GM23338 (cell line): ENCODE data around the gene ZNF664. TPM values are rescaled to one million over a fixed set of nuclear protein-coding genes. Genes with fewer than 3 reads are reported as not detected.

ENCODE experiments used
- ATAC-seq: fragments of 200-7000 bp; cut with Tn5 transposase; 3 replicates; pipeline ENCODE4 v1.9.1; 2020
- DNase-seq: peaks from one replicate; pipeline ENCODE4 v3.0.0-alpha.2; 2015; ENCODE audit warnings: low spot score
- H2AFZ ChIP-seq: fragments of 200-600 bp; sonication (generic); 2 replicates; pipeline ENCODE4 v1.8.0; 2016; ENCODE audit warnings: antibody characterized with exemption, mild to moderate bottlenecking, moderate library complexity
- H3F3A ChIP-seq: fragments of 200-600 bp; sonication (generic); replicated peaks from 2 replicates; pipeline ENCODE4 v1.8.0; 2017; ENCODE audit warnings: antibody characterized with exemption, mixed run types, low read depth
- H3K27ac ChIP-seq: fragments of 200-600 bp; sonication (generic); 2 replicates; pipeline ENCODE4 v1.6.1; 2016; ENCODE audit warnings: low read depth
- H3K27me3 ChIP-seq: fragments of 200-600 bp; sonication (generic); 2 replicates; pipeline ENCODE4 v1.8.0; 2016; ENCODE audit warnings: mild to moderate bottlenecking, mixed run types, moderate library complexity; ENCODE audit not compliant: insufficient read depth
- H3K36me3 ChIP-seq: fragments of 200-600 bp; sonication (generic); 2 replicates; pipeline ENCODE4 v1.8.0; 2016; ENCODE audit warnings: mild to moderate bottlenecking; ENCODE audit not compliant: insufficient read depth
- H3K4me1 ChIP-seq: fragments of 200-600 bp; sonication (generic); 2 replicates; pipeline ENCODE4 v1.8.0; 2016; ENCODE audit warnings: mild to moderate bottlenecking, moderate library complexity; ENCODE audit not compliant: insufficient read depth
- H3K4me2 ChIP-seq: fragments of 200-600 bp; sonication (generic); 2 replicates; pipeline ENCODE4 v1.7.1; 2017; ENCODE audit warnings: mixed run types
- H3K4me3 ChIP-seq: fragments of 200-600 bp; sonication (generic); 2 replicates; pipeline ENCODE4 v1.6.1; 2016; ENCODE audit warnings: mixed run types
- H3K79me2 ChIP-seq: fragments of 200-600 bp; sonication (generic); replicated peaks from 2 replicates; pipeline ENCODE4 v1.8.0; 2017; ENCODE audit warnings: mild to moderate bottlenecking; ENCODE audit not compliant: insufficient read depth
- H3K9me2 ChIP-seq: fragments of 200-600 bp; sonication (generic); 2 replicates; pipeline ENCODE4 v1.8.0; 2017; ENCODE audit not compliant: insufficient read depth
- H4K20me1 ChIP-seq: fragments of 200-600 bp; sonication (generic); replicated peaks from 2 replicates; pipeline ENCODE4 v1.8.0; 2017; ENCODE audit warnings: mild to moderate bottlenecking; ENCODE audit not compliant: insufficient read depth
- H3K27ac Mint-ChIP-seq: 2 replicates; pipeline ENCODE4 v1.8.0; 2020; ENCODE audit warnings: inconsistent platforms, mild to moderate bottlenecking, moderate library complexity, mixed read lengths
- H3K27me3 Mint-ChIP-seq: 3 replicates; pipeline ENCODE4 v1.8.0; 2022; ENCODE audit warnings: low read depth, mild to moderate bottlenecking, moderate library complexity, mixed read lengths, inconsistent platforms; ENCODE audit not compliant: insufficient read depth, poor library complexity
- H3K36me3 Mint-ChIP-seq: 3 replicates; pipeline ENCODE4 v1.8.0; 2021; ENCODE audit warnings: low read depth, mild to moderate bottlenecking, inconsistent platforms, moderate library complexity, mixed read lengths
- H3K4me1 Mint-ChIP-seq: 3 replicates; pipeline ENCODE4 v1.8.0; 2020; ENCODE audit warnings: mild to moderate bottlenecking, inconsistent platforms, mixed read lengths
- H3K4me3 Mint-ChIP-seq: 3 replicates; pipeline ENCODE4 v1.8.0; 2021; ENCODE audit warnings: moderate library complexity, mild to moderate bottlenecking, inconsistent platforms, mixed read lengths
- H3K9me3 Mint-ChIP-seq: 3 replicates; pipeline ENCODE4 v1.8.0; 2020; ENCODE audit warnings: moderate library complexity, mild to moderate bottlenecking, inconsistent platforms, mixed read lengths
- CREB1 ChIP-seq: fragments of 250-450 bp; sonication (Bioruptor Pico); IDR thresholded peaks from 2 replicates; pipeline ENCODE4 v1.5.0; 2020; ENCODE audit warnings: low read depth, mild to moderate bottlenecking, moderate library complexity
- EZH2 ChIP-seq: fragments of 200-600 bp; sonication (generic); IDR thresholded peaks from one replicate; pipeline ENCODE4 v1.8.0; 2017; ENCODE audit warnings: antibody characterized with exemption, mild to moderate bottlenecking, low read depth; ENCODE audit not compliant: unreplicated experiment
- EZH2phosphoT487 ChIP-seq: fragments of 200-600 bp; sonication (generic); IDR thresholded peaks from one replicate; pipeline ENCODE4 v1.8.1; 2018; ENCODE audit warnings: antibody characterized with exemption; ENCODE audit not compliant: unreplicated experiment
- JUNB ChIP-seq: IDR thresholded peaks from one replicate; pipeline ENCODE4 v1.6.1; 2016; ENCODE audit warnings: antibody characterized with exemption; ENCODE audit not compliant: unreplicated experiment
- NANOG ChIP-seq: IDR thresholded peaks from 2 replicates; pipeline ENCODE4 v1.6.1; 2016; ENCODE audit warnings: antibody characterized with exemption, borderline replicate concordance
- POLR2AphosphoS5 ChIP-seq: IDR thresholded peaks from 2 replicates; pipeline ENCODE4 v1.6.1; 2016; ENCODE audit warnings: antibody characterized with exemption, low read depth
- STAT1 ChIP-seq: IDR thresholded peaks from one replicate; pipeline ENCODE4 v1.6.1; 2016; ENCODE audit warnings: antibody characterized with exemption; ENCODE audit not compliant: unreplicated experiment
- ZNF114 ChIP-seq: fragments of 250-450 bp; sonication (Bioruptor Pico); IDR thresholded peaks from 2 replicates; pipeline ENCODE4 v1.5.0; 2020; ENCODE audit warnings: mild to moderate bottlenecking, moderate library complexity
- ZNF331 ChIP-seq: fragments of 250-450 bp; sonication (Bioruptor Pico); IDR thresholded peaks from 2 replicates; pipeline ENCODE4 v1.5.0; 2020; ENCODE audit warnings: low read depth, mild to moderate bottlenecking, moderate library complexity
- polyA plus RNA-seq: library from polyadenylated mRNA; unstranded; fragments of >200 nt; fragmentation: Nextera tagmentation; extraction: Ambion mirVana; gene quantifications from 2 replicates; pipeline ENCODE4 v1.2.1, GENCODE V29; 2016
- total RNA-seq: library from RNA; depleted of rRNA; stranded (reverse); fragments of >200 nt; shearing (Covaris generic); gene quantifications from 2 replicates; pipeline ENCODE4 v1.2.3, GENCODE V29; 2014
- TF ChIP-seq, protein P1 (sequence below), 2 experiments: fragments of 200-600 bp in 1 of 2; sonication (generic) in 1 of 2; conservative IDR thresholded peaks; 2 replicates each; pipeline versions ENCODE4 v1.5.1 to v1.6.1; 2016 to 2017; ENCODE audit warnings: antibody characterized with exemption in 2 of 2, low read depth in 2 of 2, mild to moderate bottlenecking in 2 of 2, moderate library complexity in 1 of 2
- TF ChIP-seq, protein P2 (sequence below): fragments of 250-450 bp; sonication (Bioruptor Pico); IDR thresholded peaks from 2 replicates; pipeline ENCODE4 v1.5.0; 2020; ENCODE audit warnings: mild to moderate bottlenecking, moderate library complexity
- TF ChIP-seq, protein P3 (sequence below): IDR thresholded peaks from 2 replicates; pipeline ENCODE4 v1.6.1; 2016; ENCODE audit warnings: antibody characterized with exemption
- TF ChIP-seq, protein P4 (sequence below): IDR thresholded peaks from one replicate; pipeline ENCODE4 v1.6.1; 2018; ENCODE audit warnings: antibody characterized with exemption; ENCODE audit not compliant: unreplicated experiment

Gene ZNF664
- total and polyA plus RNA-seq, 2 experiments from 2014 or later: 8.1 to 35.2 TPM

DNA sequence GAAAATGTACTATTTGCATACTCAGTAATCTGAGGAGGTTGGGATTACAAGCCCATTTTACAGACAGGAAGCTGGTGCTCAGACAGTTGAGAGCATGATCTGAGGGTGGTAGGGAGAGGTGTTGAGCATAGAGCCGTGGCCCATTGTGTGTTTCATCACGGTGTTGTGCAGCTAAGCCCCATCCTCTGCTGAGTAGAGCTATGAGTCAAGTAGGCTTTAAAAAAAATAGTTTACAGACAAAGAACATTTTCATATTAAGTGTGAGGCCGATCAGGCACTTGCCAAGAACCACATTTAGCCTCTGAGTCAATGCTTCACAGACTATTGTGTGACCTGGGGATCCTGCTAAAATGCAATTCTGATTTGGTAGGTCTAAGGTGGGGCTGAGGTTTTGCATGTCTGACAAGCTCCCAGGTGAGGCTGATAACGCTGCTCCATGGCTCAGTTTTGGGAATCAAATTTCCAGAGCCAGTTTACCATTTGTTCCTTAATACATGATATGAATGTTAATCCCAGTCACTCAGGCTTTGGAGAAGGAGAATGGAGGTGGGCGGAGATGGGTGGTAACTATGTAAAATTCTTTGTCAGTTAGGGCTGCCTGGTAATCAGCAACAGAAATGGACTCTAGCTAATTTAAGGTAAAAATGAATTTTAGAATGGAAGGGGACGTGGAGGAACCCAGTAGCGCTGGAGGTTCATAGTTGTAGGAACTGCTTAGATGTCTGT lies 22.2 kb downstream of the ZNF664 start:
- Histone ChIP-seq H3K9me2 (no peaks in the 10 kb centered on the region), H3K27ac (no peak overlapping the region), H4K20me1 (peaks cover 12% of the 10 kb centered on the region), H3K27me3 (no peaks in the 10 kb centered on the region), H3K4me1 (peaks cover 9% of the 10 kb centered on the region), H3K4me3 (no peak overlapping the region), H2AFZ (no peak overlapping the region), H3F3A (no peaks in the 10 kb centered on the region), H3K4me2 (no peak overlapping the region), H3K36me3 (no peaks in the 10 kb centered on the region), H3K79me2 (no peaks in the 10 kb centered on the region)
- DNase-seq (no peak), ATAC-seq (no peak)
- no peak overlapping the region for H3K4me3 Mint-ChIP-seq
- H3K27ac Mint-ChIP-seq: no peak overlapping the region
- H3K36me3 Mint-ChIP-seq: peaks cover 4% of the 10 kb centered on the region; the same call in 2 of the 3 replicates
- TF ChIP-seq, protein P1, sequence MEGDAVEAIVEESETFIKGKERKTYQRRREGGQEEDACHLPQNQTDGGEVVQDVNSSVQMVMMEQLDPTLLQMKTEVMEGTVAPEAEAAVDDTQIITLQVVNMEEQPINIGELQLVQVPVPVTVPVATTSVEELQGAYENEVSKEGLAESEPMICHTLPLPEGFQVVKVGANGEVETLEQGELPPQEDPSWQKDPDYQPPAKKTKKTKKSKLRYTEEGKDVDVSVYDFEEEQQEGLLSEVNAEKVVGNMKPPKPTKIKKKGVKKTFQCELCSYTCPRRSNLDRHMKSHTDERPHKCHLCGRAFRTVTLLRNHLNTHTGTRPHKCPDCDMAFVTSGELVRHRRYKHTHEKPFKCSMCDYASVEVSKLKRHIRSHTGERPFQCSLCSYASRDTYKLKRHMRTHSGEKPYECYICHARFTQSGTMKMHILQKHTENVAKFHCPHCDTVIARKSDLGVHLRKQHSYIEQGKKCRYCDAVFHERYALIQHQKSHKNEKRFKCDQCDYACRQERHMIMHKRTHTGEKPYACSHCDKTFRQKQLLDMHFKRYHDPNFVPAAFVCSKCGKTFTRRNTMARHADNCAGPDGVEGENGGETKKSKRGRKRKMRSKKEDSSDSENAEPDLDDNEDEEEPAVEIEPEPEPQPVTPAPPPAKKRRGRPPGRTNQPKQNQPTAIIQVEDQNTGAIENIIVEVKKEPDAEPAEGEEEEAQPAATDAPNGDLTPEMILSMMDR (conservative IDR thresholded peaks at IDR 0.05; ENCODE audit: low read depth in 2 of 2): no peak
- TF ChIP-seq JUNB (no peak), EZH2 (no peak), ZNF114 (no peak), NANOG (no peak), POLR2AphosphoS5 (no peak), EZH2phosphoT487 (no peak), CREB1 (no peak), STAT1 (no peak), ZNF331 (CRISPR knock-in tag) (no peak)
- TF ChIP-seq, protein P2, sequence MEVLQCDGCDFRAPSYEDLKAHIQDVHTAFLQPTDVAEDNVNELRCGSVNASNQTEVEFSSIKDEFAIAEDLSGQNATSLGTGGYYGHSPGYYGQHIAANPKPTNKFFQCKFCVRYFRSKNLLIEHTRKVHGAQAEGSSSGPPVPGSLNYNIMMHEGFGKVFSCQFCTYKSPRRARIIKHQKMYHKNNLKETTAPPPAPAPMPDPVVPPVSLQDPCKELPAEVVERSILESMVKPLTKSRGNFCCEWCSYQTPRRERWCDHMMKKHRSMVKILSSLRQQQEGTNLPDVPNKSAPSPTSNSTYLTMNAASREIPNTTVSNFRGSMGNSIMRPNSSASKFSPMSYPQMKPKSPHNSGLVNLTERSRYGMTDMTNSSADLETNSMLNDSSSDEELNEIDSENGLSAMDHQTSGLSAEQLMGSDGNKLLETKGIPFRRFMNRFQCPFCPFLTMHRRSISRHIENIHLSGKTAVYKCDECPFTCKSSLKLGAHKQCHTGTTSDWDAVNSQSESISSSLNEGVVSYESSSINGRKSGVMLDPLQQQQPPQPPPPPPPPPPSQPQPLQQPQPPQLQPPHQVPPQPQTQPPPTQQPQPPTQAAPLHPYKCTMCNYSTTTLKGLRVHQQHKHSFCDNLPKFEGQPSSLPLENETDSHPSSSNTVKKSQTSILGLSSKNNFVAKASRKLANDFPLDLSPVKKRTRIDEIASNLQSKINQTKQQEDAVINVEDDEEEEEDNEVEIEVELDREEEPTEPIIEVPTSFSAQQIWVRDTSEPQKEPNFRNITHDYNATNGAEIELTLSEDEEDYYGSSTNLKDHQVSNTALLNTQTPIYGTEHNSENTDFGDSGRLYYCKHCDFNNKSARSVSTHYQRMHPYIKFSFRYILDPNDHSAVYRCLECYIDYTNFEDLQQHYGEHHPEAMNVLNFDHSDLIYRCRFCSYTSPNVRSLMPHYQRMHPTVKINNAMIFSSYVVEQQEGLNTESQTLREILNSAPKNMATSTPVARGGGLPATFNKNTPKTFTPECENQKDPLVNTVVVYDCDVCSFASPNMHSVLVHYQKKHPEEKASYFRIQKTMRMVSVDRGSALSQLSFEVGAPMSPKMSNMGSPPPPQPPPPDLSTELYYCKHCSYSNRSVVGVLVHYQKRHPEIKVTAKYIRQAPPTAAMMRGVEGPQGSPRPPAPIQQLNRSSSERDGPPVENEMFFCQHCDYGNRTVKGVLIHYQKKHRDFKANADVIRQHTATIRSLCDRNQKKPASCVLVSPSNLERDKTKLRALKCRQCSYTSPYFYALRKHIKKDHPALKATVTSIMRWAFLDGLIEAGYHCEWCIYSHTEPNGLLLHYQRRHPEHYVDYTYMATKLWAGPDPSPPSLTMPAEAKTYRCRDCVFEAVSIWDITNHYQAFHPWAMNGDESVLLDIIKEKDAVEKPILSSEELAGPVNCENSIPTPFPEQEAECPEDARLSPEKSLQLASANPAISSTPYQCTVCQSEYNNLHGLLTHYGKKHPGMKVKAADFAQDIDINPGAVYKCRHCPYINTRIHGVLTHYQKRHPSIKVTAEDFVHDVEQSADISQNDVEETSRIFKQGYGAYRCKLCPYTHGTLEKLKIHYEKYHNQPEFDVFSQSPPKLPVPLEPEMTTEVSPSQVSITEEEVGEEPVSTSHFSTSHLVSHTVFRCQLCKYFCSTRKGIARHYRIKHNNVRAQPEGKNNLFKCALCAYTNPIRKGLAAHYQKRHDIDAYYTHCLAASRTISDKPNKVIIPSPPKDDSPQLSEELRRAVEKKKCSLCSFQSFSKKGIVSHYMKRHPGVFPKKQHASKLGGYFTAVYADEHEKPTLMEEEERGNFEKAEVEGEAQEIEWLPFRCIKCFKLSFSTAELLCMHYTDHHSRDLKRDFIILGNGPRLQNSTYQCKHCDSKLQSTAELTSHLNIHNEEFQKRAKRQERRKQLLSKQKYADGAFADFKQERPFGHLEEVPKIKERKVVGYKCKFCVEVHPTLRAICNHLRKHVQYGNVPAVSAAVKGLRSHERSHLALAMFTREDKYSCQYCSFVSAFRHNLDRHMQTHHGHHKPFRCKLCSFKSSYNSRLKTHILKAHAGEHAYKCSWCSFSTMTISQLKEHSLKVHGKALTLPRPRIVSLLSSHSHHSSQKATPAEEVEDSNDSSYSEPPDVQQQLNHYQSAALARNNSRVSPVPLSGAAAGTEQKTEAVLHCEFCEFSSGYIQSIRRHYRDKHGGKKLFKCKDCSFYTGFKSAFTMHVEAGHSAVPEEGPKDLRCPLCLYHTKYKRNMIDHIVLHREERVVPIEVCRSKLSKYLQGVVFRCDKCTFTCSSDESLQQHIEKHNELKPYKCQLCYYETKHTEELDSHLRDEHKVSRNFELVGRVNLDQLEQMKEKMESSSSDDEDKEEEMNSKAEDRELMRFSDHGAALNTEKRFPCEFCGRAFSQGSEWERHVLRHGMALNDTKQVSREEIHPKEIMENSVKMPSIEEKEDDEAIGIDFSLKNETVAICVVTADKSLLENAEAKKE: no peak
- TF ChIP-seq, protein P3, sequence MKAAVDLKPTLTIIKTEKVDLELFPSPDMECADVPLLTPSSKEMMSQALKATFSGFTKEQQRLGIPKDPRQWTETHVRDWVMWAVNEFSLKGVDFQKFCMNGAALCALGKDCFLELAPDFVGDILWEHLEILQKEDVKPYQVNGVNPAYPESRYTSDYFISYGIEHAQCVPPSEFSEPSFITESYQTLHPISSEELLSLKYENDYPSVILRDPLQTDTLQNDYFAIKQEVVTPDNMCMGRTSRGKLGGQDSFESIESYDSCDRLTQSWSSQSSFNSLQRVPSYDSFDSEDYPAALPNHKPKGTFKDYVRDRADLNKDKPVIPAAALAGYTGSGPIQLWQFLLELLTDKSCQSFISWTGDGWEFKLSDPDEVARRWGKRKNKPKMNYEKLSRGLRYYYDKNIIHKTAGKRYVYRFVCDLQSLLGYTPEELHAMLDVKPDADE: no peak
- TF ChIP-seq, protein P4, sequence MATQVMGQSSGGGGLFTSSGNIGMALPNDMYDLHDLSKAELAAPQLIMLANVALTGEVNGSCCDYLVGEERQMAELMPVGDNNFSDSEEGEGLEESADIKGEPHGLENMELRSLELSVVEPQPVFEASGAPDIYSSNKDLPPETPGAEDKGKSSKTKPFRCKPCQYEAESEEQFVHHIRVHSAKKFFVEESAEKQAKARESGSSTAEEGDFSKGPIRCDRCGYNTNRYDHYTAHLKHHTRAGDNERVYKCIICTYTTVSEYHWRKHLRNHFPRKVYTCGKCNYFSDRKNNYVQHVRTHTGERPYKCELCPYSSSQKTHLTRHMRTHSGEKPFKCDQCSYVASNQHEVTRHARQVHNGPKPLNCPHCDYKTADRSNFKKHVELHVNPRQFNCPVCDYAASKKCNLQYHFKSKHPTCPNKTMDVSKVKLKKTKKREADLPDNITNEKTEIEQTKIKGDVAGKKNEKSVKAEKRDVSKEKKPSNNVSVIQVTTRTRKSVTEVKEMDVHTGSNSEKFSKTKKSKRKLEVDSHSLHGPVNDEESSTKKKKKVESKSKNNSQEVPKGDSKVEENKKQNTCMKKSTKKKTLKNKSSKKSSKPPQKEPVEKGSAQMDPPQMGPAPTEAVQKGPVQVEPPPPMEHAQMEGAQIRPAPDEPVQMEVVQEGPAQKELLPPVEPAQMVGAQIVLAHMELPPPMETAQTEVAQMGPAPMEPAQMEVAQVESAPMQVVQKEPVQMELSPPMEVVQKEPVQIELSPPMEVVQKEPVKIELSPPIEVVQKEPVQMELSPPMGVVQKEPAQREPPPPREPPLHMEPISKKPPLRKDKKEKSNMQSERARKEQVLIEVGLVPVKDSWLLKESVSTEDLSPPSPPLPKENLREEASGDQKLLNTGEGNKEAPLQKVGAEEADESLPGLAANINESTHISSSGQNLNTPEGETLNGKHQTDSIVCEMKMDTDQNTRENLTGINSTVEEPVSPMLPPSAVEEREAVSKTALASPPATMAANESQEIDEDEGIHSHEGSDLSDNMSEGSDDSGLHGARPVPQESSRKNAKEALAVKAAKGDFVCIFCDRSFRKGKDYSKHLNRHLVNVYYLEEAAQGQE: no peak
- H3K27me3 Mint-ChIP-seq: no peaks in the 10 kb centered on the region
- H3K4me1 Mint-ChIP-seq: peaks cover 23% of the 10 kb centered on the region
- no peaks in the 10 kb centered on the region for H3K9me3 Mint-ChIP-seq
